GM18858 (cell line): ENCODE data around the gene MVD.

Experiments
- ATAC-seq: cut with Tn5 transposase; IDR thresholded peaks from one replicate; pipeline ENCODE4 v1.9.1; 2021; ENCODE audit not compliant: unreplicated experiment

MVD gene

GRCh38 chr16:88627531-88628411 is 35.1 kb downstream of the MVD start:
- no peak for ATAC-seq

DNA sequence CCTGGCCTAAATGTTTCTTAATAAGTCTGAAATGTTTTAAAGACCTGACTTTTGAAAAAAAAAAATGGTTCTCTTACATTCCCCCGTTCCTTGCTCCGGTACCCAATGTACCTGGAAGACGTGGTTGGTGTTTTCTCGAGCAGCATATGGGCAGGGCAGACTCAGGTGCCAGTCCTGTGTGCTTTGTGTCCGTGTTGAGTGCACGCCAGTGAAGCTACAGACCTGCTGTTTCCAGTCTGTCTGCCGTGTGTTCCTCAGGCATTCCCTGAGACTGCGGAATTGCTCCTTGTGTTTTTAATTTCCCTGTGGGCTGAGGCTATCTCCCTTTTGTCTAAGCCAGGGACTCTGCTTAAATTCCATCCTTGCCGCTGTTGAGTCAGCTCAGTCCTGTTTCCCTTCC is 36.2 kb downstream of the MVD start:
- ATAC-seq: no peak

GRCh38 chr16:88624977-88625576 is 37.8 kb downstream of the MVD start:
- no peak for ATAC-seq

GRCh38 chr16:88624481-88624880 is 38.4 kb downstream of the MVD start:
- ATAC-seq: no peak

- ATAC-seq: no peak
Observed at GRCh38 chr16:88623858-88624257, 39.0 kb downstream of the MVD start.

DNA sequence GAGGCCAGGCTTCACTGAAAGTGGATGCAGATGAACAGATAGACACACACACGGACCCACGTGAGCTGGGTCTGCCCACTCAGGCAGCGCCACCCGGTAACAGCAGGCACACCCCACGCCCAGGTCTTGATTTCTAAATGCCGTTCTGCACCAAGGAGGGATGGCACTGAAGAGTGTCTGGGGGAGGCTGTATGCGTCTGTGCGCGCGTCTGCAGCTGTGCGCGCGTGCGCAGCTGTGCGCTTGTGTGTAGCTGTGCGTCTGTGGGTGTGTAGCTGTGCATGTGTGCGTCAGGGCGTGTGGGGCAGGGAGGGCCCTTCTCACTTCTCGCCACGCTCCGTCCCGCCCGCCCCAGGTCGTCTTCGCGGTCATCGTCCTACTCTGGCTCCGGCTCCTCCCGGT is 40.0 kb downstream of the MVD start:
- ATAC-seq: no peak

GRCh38 chr16:88622125-88622524 is 40.8 kb downstream of the MVD start:
- no peak for ATAC-seq

DNA sequence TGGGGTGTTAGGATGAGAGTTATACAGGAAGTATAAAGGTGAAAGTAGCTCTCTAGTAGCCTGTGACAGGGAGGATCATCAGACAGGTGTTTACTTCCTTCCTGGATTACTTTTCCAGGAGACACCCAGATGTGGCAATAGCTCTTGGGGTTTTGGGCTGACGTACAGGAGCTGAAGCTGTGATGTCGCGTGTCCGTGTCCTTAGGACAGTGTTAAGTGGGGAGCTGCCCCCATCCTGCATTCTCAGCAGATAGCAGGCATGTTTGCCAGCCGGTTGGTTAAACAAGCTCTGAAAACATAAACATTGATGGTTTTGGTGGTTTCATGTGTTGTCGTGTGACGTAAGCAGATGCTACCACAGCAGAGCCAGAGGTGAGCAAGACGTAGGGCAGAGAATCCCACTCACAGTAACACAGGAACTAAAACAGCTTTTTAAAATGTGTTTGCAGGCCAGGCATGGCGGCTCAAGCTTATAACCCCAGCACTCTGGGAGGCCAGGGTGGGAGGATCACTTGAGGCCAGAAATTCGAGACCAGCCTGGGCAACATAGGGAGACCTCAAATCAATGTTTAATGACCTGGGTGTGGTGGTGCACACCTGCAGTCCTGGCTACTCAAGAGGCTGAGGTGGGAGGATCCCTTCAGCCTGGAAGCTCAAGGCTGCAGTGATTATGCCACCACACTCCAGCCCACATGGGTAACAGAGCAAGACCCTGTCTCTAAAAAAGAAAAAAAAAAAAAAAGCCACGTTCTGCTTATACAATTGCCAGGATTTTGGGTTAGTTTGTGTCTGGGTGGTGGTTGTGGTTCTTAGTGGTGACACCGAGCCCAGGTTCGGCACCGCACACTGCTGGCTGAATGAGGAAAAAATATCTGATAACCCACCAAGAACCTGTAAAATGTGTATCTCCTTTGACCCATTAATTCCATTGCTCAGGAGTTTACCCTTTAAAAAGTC is 42.8 kb downstream of the MVD start:
- no peak for ATAC-seq

GRCh38 chr16:88618956-88619667 is 43.8 kb downstream of the MVD start:
- ATAC-seq: no peak

- ATAC-seq: no peak
Observed at GRCh38 chr16:88618182-88618955, 44.5 kb downstream of the MVD start.

GRCh38 chr16:88617268-88618031 is 45.4 kb downstream of the MVD start:
- no peak for ATAC-seq

- no peak for ATAC-seq
Observed at GRCh38 chr16:88616736-88617135, 46.2 kb downstream of the MVD start.

GRCh38 chr16:88616320-88616719 is 46.6 kb downstream of the MVD start:
- no peak for ATAC-seq

GRCh38 chr16:88614818-88615580 is 47.9 kb downstream of the MVD start:
- ATAC-seq: no peak

DNA sequence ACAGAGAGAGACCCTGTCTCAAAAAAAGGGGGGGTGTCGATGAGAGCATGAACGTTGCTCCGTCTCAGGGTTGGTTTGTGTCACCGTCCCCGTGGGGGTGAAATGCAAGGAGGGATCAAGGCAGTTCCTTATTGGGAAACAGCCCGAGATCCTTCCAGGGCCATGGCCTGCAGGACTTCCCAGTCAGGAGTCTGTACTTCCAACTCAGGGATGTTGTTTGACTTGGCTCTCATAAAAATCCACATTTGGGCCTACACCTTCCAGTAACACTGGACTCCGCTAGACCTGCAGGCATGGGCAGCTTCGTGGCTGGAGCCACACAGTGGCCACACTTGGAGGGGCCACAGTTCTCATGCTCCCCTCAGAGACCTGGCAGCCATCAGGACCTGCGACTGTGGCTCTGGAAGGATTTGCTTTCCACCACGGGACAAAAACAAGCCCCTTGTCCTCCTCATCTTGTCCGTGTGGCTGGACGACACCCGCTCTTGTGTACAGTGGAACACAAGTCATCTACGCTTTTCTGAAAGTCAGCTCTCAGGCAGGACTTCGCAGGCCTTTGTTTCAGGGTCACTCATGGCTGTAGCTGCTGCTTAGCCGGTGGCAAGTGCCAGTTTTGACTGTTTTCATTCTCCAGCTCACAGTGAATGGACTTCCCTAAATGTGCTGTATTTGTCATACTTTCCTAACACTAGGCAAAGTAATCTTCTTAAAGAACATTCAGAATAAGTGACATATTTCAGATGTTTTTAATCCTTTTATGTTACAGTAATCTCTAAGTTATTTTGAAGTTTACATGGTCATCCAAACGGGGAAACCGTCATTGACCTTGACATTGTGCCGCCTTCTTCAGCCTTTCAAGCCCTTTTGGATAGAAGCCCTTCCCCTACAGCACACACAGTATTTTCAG is 48.7 kb downstream of the MVD start:
- no peak for ATAC-seq

- no peak for ATAC-seq
Observed at GRCh38 chr16:88613293-88613692, 49.6 kb downstream of the MVD start.
